Endothelial cell (in vitro differentiated cells): Measurements from ENCODE around the gene CA10. TPM values are rescaled to one million over a fixed set of nuclear protein-coding genes. Genes with fewer than 3 reads are reported as not detected.

Experiments used
- DNase-seq: peaks from one replicate; pipeline ENCODE4 v3.0.0; 2021; ENCODE audit warnings: low spot score
- H3K27ac Mint-ChIP-seq: one replicate; pipeline ENCODE4 v1.8.0; 2021; ENCODE audit warnings: mixed read lengths, inconsistent platforms; ENCODE audit not compliant: unreplicated experiment
- H3K27me3 Mint-ChIP-seq: one replicate; pipeline ENCODE4 v1.8.0; 2021; ENCODE audit warnings: mild to moderate bottlenecking, moderate library complexity, mixed read lengths, inconsistent platforms; ENCODE audit not compliant: unreplicated experiment
- H3K36me3 Mint-ChIP-seq: one replicate; pipeline ENCODE4 v1.8.0; 2021; ENCODE audit warnings: mild to moderate bottlenecking, low read depth, mixed read lengths, inconsistent platforms; ENCODE audit not compliant: unreplicated experiment
- H3K4me1 Mint-ChIP-seq: one replicate; pipeline ENCODE4 v1.8.0; 2021; ENCODE audit warnings: mild to moderate bottlenecking, mixed read lengths, inconsistent platforms; ENCODE audit not compliant: unreplicated experiment
- H3K4me3 Mint-ChIP-seq: one replicate; pipeline ENCODE4 v1.8.0; 2021; ENCODE audit warnings: mild to moderate bottlenecking, mixed read lengths, inconsistent platforms; ENCODE audit not compliant: unreplicated experiment
- H3K9me3 Mint-ChIP-seq: one replicate; pipeline ENCODE4 v1.8.0; 2021; ENCODE audit warnings: mixed read lengths, inconsistent platforms; ENCODE audit not compliant: unreplicated experiment
- CTCF ChIP-seq: fragments of 200-600 bp; sonication (generic); IDR thresholded peaks from one replicate; pipeline ENCODE4 v1.5.0; 2021; ENCODE audit warnings: antibody characterized with exemption; ENCODE audit not compliant: unreplicated experiment
- total RNA-seq: library from RNA; stranded (reverse); fragmentation: NEBNext Ultra II Directional; extraction: Animal tissue kit (Norgen Biotek cat#: 25700); gene quantifications from one replicate; pipeline ENCODE4 v1.2.1, GENCODE V29; 2021; ENCODE audit not compliant: unreplicated experiment

Gene CA10
- total RNA-seq, 1 donor from 2014 or later = not detected

- Mint-ChIP-seq H3K9me3 (no peaks in the 10 kb centered on the region), H3K4me1 (no peaks in the 10 kb centered on the region), H3K36me3 (no peaks in the 10 kb centered on the region), H3K27me3 (peaks cover 1% of the 10 kb centered on the region), H3K27ac (no peak overlapping the region), H3K4me3 (no peak overlapping the region)
- no peak for DNase-seq
- no peak for TF ChIP-seq CTCF
Observed at GRCh38 chr17:51830886-51831285, 327.6 kb downstream of the CA10 start.

- no peak for TF ChIP-seq CTCF
- Mint-ChIP-seq H3K4me1 (no peaks in the 10 kb centered on the region), H3K36me3 (no peaks in the 10 kb centered on the region), H3K9me3 (no peaks in the 10 kb centered on the region), H3K27me3 (peaks cover 1% of the 10 kb centered on the region), H3K4me3 (no peak overlapping the region), H3K27ac (no peak overlapping the region)
- no peak for DNase-seq
Observed at GRCh38 chr17:51830451-51830850, 328.1 kb downstream of the CA10 start.

GRCh38 chr17:51828901-51829300 is 329.6 kb downstream of the CA10 start:
- no peak for TF ChIP-seq CTCF
- H3K4me1 Mint-ChIP-seq = no peaks in the 10 kb centered on the region
- peaks cover 1% of the 10 kb centered on the region for H3K27me3 Mint-ChIP-seq
- H3K27ac Mint-ChIP-seq = no peak overlapping the region
- no peak overlapping the region for H3K4me3 Mint-ChIP-seq
- no peaks in the 10 kb centered on the region for H3K36me3 Mint-ChIP-seq
- DNase-seq = no peak
- no peaks in the 10 kb centered on the region for H3K9me3 Mint-ChIP-seq

GRCh38 chr17:51827140-51827539 is 331.4 kb downstream of the CA10 start:
- TF ChIP-seq CTCF = no peak

GRCh38 chr17:51820766-51821165 is 337.7 kb downstream of the CA10 start:
- Mint-ChIP-seq H3K27me3 (peaks cover 1% of the 10 kb centered on the region), H3K4me1 (no peaks in the 10 kb centered on the region), H3K27ac (no peak overlapping the region), H3K36me3 (no peaks in the 10 kb centered on the region), H3K9me3 (no peaks in the 10 kb centered on the region), H3K4me3 (no peak overlapping the region)
- DNase-seq = no peak
- no peak for TF ChIP-seq CTCF

More at GRCh38 chr17:51827140-51827539, 331.4 kb downstream of the CA10 start:
- H3K27me3 Mint-ChIP-seq = peaks cover 2% of the 10 kb centered on the region
- no peak overlapping the region for H3K4me3 Mint-ChIP-seq
- H3K27ac Mint-ChIP-seq = no peak overlapping the region
- H3K36me3 Mint-ChIP-seq = no peaks in the 10 kb centered on the region
- no peaks in the 10 kb centered on the region for H3K9me3 Mint-ChIP-seq
- no peak for DNase-seq
- no peaks in the 10 kb centered on the region for H3K4me1 Mint-ChIP-seq
